ENCODE results near the gene DENND6A.
A peak's percentile ranks its signal among the peaks of the same experiment; 100 is the strongest.
"Not testable (repeated sequence)": the region's sequence is repeated elsewhere in the genome, so short reads cannot be mapped to it uniquely, and the experiment has no call there.

Gene DENND6A

DNA sequence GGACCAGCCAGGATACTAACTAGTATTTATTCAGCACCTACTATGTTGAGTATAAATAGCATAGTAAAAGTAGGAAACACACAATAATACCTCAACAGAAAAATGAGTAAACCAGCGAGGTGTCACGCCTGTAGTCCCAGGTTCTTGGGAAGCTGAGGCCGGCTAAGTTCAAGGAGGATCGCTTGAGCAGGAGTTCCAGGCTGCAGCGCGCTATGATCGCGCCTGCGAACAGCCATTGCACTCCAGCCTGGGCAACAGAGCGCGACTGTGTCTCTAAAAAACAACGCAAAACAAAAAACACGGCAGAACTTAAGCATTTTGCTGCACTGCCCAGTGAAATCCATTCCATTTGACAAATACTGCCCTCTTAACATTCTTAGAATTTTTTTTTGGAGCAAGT, 1.3 kb upstream of the DENND6A start:
- Histone ChIP-seq H3K27me3 (ENCODE audit: control insufficient read depth in 1 of 2, insufficient read depth in 2 of 2, low read length in 2 of 2) (no peaks in the 10 kb centered on the region), H3K4me1 (ENCODE audit: control insufficient read depth, insufficient read depth, low read length) (peaks cover 15% of the 10 kb centered on the region), H3K4me3 (ENCODE audit: low read length in 2 of 2) (no peak overlapping the region), H3K9ac (ENCODE audit: low read length in 2 of 2) (no peak overlapping the region), H3K9me3 (ENCODE audit: control insufficient read depth in 2 of 2, low read length in 2 of 2) (no peaks in the 10 kb centered on the region), H3K27ac (ENCODE audit: low read length) (no peak overlapping the region), H3K36me3 (ENCODE audit: control insufficient read depth in 2 of 2, insufficient read depth in 2 of 2, low read length in 2 of 2) (no peaks in the 10 kb centered on the region)

DNA sequence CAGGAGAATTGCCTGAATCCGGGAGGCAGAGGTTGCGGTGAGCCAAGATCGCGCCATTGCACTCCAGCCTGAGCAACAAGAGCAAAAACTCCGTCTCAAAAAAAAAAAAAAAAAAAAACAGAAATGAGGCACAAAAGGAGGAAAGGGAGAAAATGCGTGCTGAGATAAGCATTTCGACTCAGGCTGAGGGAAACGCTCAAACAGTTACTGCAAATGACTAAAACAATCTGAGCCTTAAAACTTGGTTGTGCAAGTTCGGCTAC, 813 bp downstream of the DENND6A start:
- H3K4me3 ChIP-seq (ENCODE audit: low read length in 2 of 2), result peak overlapping the region; percentile 80 to 91
- H3K27me3 ChIP-seq (ENCODE audit: control insufficient read depth in 1 of 2, insufficient read depth in 2 of 2, low read length in 2 of 2); H3K36me3 ChIP-seq (ENCODE audit: control insufficient read depth in 2 of 2, insufficient read depth in 2 of 2, low read length in 2 of 2); H3K9me3 ChIP-seq (ENCODE audit: control insufficient read depth in 2 of 2, low read length in 2 of 2): not testable (repeated sequence)
- H3K4me1 ChIP-seq (ENCODE audit: control insufficient read depth, insufficient read depth, low read length), result peaks cover 21% of the 10 kb centered on the region
- peak overlapping the region; percentile 90 to 94 for H3K9ac ChIP-seq (ENCODE audit: low read length in 2 of 2)
- H3K27ac ChIP-seq (ENCODE audit: low read length), result peak overlapping the region; percentile 92

DNA sequence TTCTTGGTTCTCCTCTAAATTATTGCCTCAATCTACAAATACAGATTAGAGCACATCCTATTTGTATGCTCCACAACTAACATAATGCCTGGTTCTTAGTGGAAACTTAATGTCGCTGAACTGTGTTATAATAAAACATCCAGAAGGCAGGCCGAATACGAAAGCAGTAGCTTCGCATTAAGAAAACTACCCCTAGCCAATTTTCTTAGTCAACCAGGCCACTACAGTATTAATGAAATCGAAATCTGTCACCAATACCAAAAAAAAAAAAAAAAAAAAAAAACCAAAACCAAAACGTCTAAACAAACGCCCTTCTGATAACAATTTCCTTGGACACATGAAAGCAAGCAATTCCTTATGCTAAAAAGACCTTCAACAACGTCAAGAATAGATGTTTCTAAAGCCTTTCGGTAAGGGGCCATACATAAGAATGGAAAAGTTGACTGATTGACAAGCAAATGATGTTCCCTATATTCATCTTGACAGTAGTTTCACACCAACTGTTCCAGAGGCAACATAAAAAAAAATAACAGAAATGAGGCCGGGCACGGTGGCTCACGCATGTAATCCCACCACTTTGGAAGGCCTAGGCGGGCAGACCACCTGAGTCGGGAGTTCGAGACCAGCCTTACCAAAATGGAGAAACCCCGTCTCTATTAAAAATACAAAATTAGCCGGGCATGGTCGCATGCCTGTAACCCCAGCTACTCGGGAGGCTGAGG, 1.3 kb downstream of the DENND6A start:
- Histone ChIP-seq H3K27me3 (ENCODE audit: control insufficient read depth in 1 of 2, insufficient read depth in 2 of 2, low read length in 2 of 2) (no peaks in the 10 kb centered on the region), H3K4me1 (ENCODE audit: control insufficient read depth, insufficient read depth, low read length) (peaks cover 21% of the 10 kb centered on the region), H3K27ac (ENCODE audit: low read length) (peak overlapping the region; percentile 92), H3K9ac (ENCODE audit: low read length in 2 of 2) (peak overlapping the region; percentile 90 to 94), H3K9me3 (ENCODE audit: control insufficient read depth in 2 of 2, low read length in 2 of 2) (no peaks in the 10 kb centered on the region), H3K4me3 (ENCODE audit: low read length in 2 of 2) (peak overlapping the region; percentile 80 to 91), H3K36me3 (ENCODE audit: control insufficient read depth in 2 of 2, insufficient read depth in 2 of 2, low read length in 2 of 2) (no peaks in the 10 kb centered on the region)

DNA sequence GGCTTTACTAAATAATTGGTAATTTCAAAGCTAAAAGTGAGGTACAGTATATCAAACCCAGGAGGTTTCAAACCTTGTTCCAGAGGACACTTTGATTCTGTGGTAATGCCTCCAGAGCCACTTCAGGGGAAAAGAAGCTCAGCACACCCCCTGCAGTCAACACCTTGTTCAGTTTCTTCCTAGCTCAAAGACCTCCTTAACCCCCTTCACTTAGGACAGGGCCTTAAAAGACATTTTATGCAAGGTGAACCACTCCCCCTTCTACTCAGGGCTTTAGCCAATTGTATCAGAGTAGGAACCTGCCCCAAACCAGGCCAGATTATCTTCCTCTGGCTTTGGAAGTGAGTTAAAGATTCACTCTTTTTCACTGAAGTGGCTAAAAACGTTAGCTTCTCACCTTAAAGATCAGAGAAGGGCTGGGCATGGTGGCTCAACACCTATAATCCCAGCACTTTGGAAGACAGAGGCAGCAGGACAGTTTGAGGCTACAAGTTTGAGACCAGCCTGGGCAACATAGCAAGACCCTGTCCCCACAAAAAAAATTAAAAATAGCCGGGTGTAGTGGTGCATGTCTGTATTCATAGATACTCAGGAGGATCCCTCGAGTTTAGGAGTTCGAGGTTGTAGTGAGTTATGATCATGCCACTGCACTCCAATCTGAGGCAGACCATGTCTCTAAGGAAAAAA, 3.4 kb downstream of the DENND6A start:
- Histone ChIP-seq H3K27me3 (ENCODE audit: control insufficient read depth in 1 of 2, insufficient read depth in 2 of 2, low read length in 2 of 2) (no peaks in the 10 kb centered on the region), H3K9me3 (ENCODE audit: control insufficient read depth in 2 of 2, low read length in 2 of 2) (no peaks in the 10 kb centered on the region), H3K36me3 (ENCODE audit: control insufficient read depth in 2 of 2, insufficient read depth in 2 of 2, low read length in 2 of 2) (no peaks in the 10 kb centered on the region), H3K27ac (ENCODE audit: low read length) (no peak overlapping the region), H3K4me1 (ENCODE audit: control insufficient read depth, insufficient read depth, low read length) (peaks cover 21% of the 10 kb centered on the region), H3K4me3 (ENCODE audit: low read length in 2 of 2) (peak overlapping the region in 1 of 2 donors; percentile 15), H3K9ac (ENCODE audit: low read length in 2 of 2) (no peak overlapping the region)

DNA sequence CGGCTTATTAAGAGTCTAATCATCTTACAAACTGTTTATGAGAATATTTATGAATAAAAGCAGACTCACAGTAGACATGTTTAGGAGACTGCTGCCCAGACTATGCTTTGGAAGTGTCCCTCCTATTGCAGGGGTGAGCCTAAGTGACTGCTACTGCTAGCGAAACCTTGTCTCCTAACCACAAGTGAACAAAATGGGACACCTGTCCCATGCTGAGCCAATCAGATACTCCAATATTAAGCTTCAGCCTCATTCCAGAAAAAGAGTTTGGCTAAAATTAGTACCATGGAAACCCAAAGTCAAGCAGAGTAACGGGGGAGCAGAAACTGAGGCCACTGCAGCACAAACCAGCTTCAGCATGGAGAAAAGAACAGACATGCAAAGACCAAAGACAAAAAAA, 4.6 kb downstream of the DENND6A start:
- Histone ChIP-seq H3K4me3 (ENCODE audit: low read length in 2 of 2) (no peak overlapping the region), H3K9ac (ENCODE audit: low read length in 2 of 2) (no peak overlapping the region), H3K9me3 (ENCODE audit: control insufficient read depth in 2 of 2, low read length in 2 of 2) (no peaks in the 10 kb centered on the region), H3K36me3 (ENCODE audit: control insufficient read depth in 2 of 2, insufficient read depth in 2 of 2, low read length in 2 of 2) (no peaks in the 10 kb centered on the region), H3K4me1 (ENCODE audit: control insufficient read depth, insufficient read depth, low read length) (peaks cover 19% of the 10 kb centered on the region), H3K27ac (ENCODE audit: low read length) (no peak overlapping the region), H3K27me3 (ENCODE audit: control insufficient read depth in 1 of 2, insufficient read depth in 2 of 2, low read length in 2 of 2) (no peaks in the 10 kb centered on the region)

DNA sequence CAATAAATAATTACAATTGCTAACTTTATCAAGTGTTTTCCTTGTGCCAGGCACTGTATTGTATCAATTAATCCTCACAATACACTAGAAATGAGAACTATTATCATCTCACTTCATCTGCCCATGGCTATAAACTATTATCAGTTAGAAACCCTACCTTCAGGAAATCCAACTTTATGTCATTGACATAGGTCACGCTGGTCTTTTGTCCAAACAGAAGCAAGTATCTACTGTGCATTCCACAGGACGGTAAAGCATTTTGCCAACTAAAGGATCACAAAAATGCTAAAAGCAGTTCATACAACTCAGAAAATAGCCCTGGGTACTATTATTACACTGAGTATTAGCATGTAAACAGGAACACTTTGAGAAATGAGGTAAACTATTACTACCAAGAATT, 9.6 kb downstream of the DENND6A start:
- peaks cover 2% of the 10 kb centered on the region for H3K4me1 ChIP-seq (ENCODE audit: control insufficient read depth, insufficient read depth, low read length)
- H3K9me3 ChIP-seq (ENCODE audit: control insufficient read depth in 2 of 2, low read length in 2 of 2), result no peaks in the 10 kb centered on the region
- no peak overlapping the region for H3K9ac ChIP-seq (ENCODE audit: low read length in 2 of 2)
- no peaks in the 10 kb centered on the region for H3K27me3 ChIP-seq (ENCODE audit: control insufficient read depth in 1 of 2, insufficient read depth in 2 of 2, low read length in 2 of 2)
- H3K4me3 ChIP-seq (ENCODE audit: low read length in 2 of 2), result no peak overlapping the region
- no peak overlapping the region for H3K27ac ChIP-seq (ENCODE audit: low read length)
- H3K36me3 ChIP-seq (ENCODE audit: control insufficient read depth in 2 of 2, insufficient read depth in 2 of 2, low read length in 2 of 2), result peaks cover 5 to 7% of the 10 kb centered on the region in 2 donors

DNA sequence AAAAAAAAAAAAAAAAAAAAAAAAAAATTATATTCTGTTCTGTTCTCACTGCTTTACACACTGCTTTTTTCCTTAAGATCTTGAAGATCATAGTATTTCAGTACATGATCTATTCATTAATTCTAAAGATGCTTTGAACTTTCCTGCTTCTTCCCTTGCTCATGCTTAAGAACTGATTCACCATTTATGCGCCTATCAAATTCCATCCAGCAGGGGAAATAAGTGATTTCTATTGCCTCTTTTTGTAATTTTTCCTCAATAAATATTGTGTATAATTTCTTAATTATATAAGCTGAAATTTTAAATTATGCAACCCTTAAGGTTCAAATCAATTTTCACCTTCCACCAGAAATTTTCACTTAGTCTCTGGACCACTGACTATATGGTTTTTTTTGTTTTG, 10.6 kb downstream of the DENND6A start:
- Histone ChIP-seq H3K9me3 (ENCODE audit: control insufficient read depth in 2 of 2, low read length in 2 of 2) (no peaks in the 10 kb centered on the region), H3K36me3 (ENCODE audit: control insufficient read depth in 2 of 2, insufficient read depth in 2 of 2, low read length in 2 of 2) (peaks cover 7 to 8% of the 10 kb centered on the region in 2 donors), H3K9ac (ENCODE audit: low read length in 2 of 2) (no peak overlapping the region), H3K4me1 (ENCODE audit: control insufficient read depth, insufficient read depth, low read length) (no peaks in the 10 kb centered on the region), H3K4me3 (ENCODE audit: low read length in 2 of 2) (no peak overlapping the region), H3K27ac (ENCODE audit: low read length) (no peak overlapping the region), H3K27me3 (ENCODE audit: control insufficient read depth in 1 of 2, insufficient read depth in 2 of 2, low read length in 2 of 2) (no peaks in the 10 kb centered on the region)

DNA sequence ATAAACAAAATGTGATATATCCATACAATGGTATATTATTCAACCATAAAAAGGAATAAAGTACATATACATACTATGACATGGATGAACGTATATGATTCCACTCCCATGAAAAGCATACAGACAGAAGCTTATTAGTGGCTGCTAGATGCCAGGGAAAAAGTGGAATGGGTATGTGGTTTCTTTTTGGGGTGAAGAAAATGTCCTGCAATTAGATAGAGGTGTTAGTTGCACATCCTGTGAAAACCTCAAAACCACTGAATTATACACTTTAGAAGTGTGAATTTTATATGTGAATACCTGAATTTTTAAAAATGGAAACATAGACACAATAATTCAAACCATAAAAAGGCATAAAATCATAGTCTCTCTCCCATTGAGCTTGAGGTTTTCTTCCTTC, 11.2 kb downstream of the DENND6A start:
- H3K27me3 ChIP-seq (ENCODE audit: control insufficient read depth in 1 of 2, insufficient read depth in 2 of 2, low read length in 2 of 2), result no peaks in the 10 kb centered on the region
- no peak overlapping the region for H3K9ac ChIP-seq (ENCODE audit: low read length in 2 of 2)
- no peak overlapping the region for H3K4me3 ChIP-seq (ENCODE audit: low read length in 2 of 2)
- peaks cover 7 to 8% of the 10 kb centered on the region in 2 donors for H3K36me3 ChIP-seq (ENCODE audit: control insufficient read depth in 2 of 2, insufficient read depth in 2 of 2, low read length in 2 of 2)
- no peaks in the 10 kb centered on the region for H3K4me1 ChIP-seq (ENCODE audit: control insufficient read depth, insufficient read depth, low read length)
- H3K9me3 ChIP-seq (ENCODE audit: control insufficient read depth in 2 of 2, low read length in 2 of 2), result no peaks in the 10 kb centered on the region
- no peak overlapping the region for H3K27ac ChIP-seq (ENCODE audit: low read length)

DNA sequence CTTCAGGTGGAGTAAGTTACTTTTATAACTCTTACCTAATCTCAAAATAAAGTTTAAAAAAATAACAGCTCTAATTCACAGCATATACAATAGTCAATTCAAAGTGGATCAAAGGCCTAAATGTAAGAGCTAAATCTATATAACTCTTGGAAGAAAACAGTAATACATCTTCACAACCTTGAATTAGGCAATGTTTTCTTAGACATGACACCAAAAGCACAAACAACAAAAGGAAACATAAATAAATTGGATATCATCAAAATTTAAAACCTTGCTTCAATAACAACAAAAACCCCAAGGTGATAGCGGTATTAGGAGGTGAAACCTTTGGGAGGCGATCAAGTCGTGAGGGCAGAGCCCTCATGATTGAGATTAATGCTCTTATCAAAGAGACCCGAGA, 12.8 kb downstream of the DENND6A start:
- no peak overlapping the region for H3K27ac ChIP-seq (ENCODE audit: low read length)
- no peaks in the 10 kb centered on the region for H3K4me1 ChIP-seq (ENCODE audit: control insufficient read depth, insufficient read depth, low read length)
- no peaks in the 10 kb centered on the region for H3K9me3 ChIP-seq (ENCODE audit: control insufficient read depth in 2 of 2, low read length in 2 of 2)
- H3K9ac ChIP-seq (ENCODE audit: low read length in 2 of 2), result no peak overlapping the region
- H3K36me3 ChIP-seq (ENCODE audit: control insufficient read depth in 2 of 2, insufficient read depth in 2 of 2, low read length in 2 of 2), result peaks cover 7 to 8% of the 10 kb centered on the region in 2 donors
- no peaks in the 10 kb centered on the region for H3K27me3 ChIP-seq (ENCODE audit: control insufficient read depth in 1 of 2, insufficient read depth in 2 of 2, low read length in 2 of 2)
- H3K4me3 ChIP-seq (ENCODE audit: low read length in 2 of 2), result no peak overlapping the region

DNA sequence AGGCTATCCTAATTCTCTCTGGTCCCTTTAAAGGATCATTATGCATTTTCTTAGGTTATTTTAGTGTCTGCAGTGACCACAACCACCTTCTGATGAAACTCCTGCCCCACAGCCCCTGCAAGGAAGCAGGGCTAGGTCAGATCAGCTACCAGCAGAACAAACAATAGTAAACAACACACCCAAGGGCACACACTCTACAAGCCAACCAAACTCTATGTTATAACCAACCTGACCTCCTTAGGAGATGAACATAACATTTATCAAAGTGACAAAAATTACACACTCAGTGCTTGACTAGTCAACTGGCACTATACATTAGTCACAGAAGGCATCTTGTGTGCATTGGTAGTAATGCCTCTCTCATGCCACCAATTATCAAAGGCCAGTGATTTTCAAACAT, 17.3 kb downstream of the DENND6A start:
- H3K4me1 ChIP-seq (ENCODE audit: control insufficient read depth, insufficient read depth, low read length), result no peaks in the 10 kb centered on the region
- no peaks in the 10 kb centered on the region for H3K27me3 ChIP-seq (ENCODE audit: control insufficient read depth in 1 of 2, insufficient read depth in 2 of 2, low read length in 2 of 2)
- no peaks in the 10 kb centered on the region for H3K9me3 ChIP-seq (ENCODE audit: control insufficient read depth in 2 of 2, low read length in 2 of 2)
- H3K9ac ChIP-seq (ENCODE audit: low read length in 2 of 2), result no peak overlapping the region
- no peak overlapping the region for H3K27ac ChIP-seq (ENCODE audit: low read length)
- H3K36me3 ChIP-seq (ENCODE audit: control insufficient read depth in 2 of 2, insufficient read depth in 2 of 2, low read length in 2 of 2), result peaks cover 7 to 8% of the 10 kb centered on the region in 2 donors
- H3K4me3 ChIP-seq (ENCODE audit: low read length in 2 of 2), result no peak overlapping the region

DNA sequence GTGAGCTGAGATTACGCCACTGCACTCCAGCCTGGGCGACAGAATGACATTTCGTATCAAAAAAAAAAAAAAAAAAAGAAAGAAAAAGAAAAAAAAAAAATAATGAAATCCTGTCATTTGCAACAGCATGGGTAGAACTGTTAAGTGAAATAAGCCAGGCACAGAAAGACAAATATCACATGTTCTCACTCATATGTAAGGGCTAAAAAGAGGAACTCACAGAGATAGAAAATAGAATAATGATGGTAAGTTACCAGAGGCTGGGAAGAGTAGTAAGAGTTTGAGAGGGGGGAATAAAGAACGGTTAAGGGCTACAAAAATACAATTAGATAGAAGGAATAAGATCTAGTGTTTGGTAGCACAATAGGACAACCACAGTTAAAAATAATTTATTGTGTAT, 19.7 kb downstream of the DENND6A start:
- no peaks in the 10 kb centered on the region for H3K27me3 ChIP-seq (ENCODE audit: control insufficient read depth in 1 of 2, insufficient read depth in 2 of 2, low read length in 2 of 2)
- H3K4me1 ChIP-seq (ENCODE audit: control insufficient read depth, insufficient read depth, low read length), result no peaks in the 10 kb centered on the region
- no peak overlapping the region for H3K9ac ChIP-seq (ENCODE audit: low read length in 2 of 2)
- H3K36me3 ChIP-seq (ENCODE audit: control insufficient read depth in 2 of 2, insufficient read depth in 2 of 2, low read length in 2 of 2), result peaks cover 0 to 4% of the 10 kb centered on the region in 2 donors
- H3K4me3 ChIP-seq (ENCODE audit: low read length in 2 of 2), result no peak overlapping the region
- H3K9me3 ChIP-seq (ENCODE audit: control insufficient read depth in 2 of 2, low read length in 2 of 2), result no peaks in the 10 kb centered on the region
- H3K27ac ChIP-seq (ENCODE audit: low read length), result no peak overlapping the region

Measured in stomach smooth muscle (tissue), 2 donors.